ENCODE results near the gene OLIG2. TPM values are rescaled to one million over a fixed set of nuclear protein-coding genes. Genes with fewer than 3 reads are reported as not detected.

OLIG2 gene
- total RNA-seq, 2 experiments from 2014 or later = not detected

DNA sequence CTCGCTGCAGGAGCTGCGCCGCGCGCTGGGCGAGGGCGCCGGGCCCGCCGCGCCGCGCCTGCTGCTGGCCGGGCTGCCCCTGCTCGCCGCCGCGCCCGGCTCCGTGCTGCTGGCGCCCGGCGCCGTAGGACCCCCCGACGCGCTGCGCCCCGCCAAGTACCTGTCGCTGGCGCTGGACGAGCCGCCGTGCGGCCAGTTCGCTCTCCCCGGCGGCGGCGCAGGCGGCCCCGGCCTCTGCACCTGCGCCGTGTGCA lies 44.9 kb downstream of the OLIG2 start:
- ChIA-PET POLR2A (no interaction called here), CTCF (ENCODE audit: unreplicated experiment) (no interaction called here)
- H3K4me3 ChIP-seq (ENCODE audit: low read depth, low read length, poor library complexity, severe bottlenecking) = no peak overlapping the region
- no peak for DNase-seq (ENCODE audit: low spot score)
- no peaks in the 10 kb centered on the region for H3K79me2 ChIP-seq (ENCODE audit: insufficient read depth, low read depth, low read length)
- no TSS peak for BruUV-seq (replicated peaks)
- no peaks in the 10 kb centered on the region for H3K36me3 ChIP-seq (ENCODE audit: insufficient read depth, low read length)
- no peak overlapping the region for H3K27ac ChIP-seq (ENCODE audit: low read depth, low read length, poor library complexity, severe bottlenecking)
- no peaks in the 10 kb centered on the region for H3K9me3 ChIP-seq (ENCODE audit: low read length)
- no peaks in the 10 kb centered on the region for H3K9me2 ChIP-seq (ENCODE audit: insufficient read depth, low read length)
- no peaks in the 10 kb centered on the region for H3K4me1 ChIP-seq (ENCODE audit: insufficient read depth, low read length, poor library complexity, severe bottlenecking)
- intact Hi-C loops (cut with micrococcal nuclease; ENCODE audit: unreplicated experiment) = no loop called here
- H2AFZ ChIP-seq (ENCODE audit: low read length) = no peak overlapping the region
- no peak overlapping the region for H3K4me2 ChIP-seq (ENCODE audit: low read length)
- TF ChIP-seq EZH2phosphoT487 (IDR thresholded peaks at IDR 0.05; ENCODE audit: borderline replicate concordance, low read depth, low read length) = no peak
- TF ChIP-seq, protein P1, sequence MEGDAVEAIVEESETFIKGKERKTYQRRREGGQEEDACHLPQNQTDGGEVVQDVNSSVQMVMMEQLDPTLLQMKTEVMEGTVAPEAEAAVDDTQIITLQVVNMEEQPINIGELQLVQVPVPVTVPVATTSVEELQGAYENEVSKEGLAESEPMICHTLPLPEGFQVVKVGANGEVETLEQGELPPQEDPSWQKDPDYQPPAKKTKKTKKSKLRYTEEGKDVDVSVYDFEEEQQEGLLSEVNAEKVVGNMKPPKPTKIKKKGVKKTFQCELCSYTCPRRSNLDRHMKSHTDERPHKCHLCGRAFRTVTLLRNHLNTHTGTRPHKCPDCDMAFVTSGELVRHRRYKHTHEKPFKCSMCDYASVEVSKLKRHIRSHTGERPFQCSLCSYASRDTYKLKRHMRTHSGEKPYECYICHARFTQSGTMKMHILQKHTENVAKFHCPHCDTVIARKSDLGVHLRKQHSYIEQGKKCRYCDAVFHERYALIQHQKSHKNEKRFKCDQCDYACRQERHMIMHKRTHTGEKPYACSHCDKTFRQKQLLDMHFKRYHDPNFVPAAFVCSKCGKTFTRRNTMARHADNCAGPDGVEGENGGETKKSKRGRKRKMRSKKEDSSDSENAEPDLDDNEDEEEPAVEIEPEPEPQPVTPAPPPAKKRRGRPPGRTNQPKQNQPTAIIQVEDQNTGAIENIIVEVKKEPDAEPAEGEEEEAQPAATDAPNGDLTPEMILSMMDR (conservative IDR thresholded peaks at IDR 0.05; ENCODE audit: low read length) = no peak
- H4K20me1 ChIP-seq (ENCODE audit: insufficient read depth, low read length) = no peaks in the 10 kb centered on the region

DNA sequence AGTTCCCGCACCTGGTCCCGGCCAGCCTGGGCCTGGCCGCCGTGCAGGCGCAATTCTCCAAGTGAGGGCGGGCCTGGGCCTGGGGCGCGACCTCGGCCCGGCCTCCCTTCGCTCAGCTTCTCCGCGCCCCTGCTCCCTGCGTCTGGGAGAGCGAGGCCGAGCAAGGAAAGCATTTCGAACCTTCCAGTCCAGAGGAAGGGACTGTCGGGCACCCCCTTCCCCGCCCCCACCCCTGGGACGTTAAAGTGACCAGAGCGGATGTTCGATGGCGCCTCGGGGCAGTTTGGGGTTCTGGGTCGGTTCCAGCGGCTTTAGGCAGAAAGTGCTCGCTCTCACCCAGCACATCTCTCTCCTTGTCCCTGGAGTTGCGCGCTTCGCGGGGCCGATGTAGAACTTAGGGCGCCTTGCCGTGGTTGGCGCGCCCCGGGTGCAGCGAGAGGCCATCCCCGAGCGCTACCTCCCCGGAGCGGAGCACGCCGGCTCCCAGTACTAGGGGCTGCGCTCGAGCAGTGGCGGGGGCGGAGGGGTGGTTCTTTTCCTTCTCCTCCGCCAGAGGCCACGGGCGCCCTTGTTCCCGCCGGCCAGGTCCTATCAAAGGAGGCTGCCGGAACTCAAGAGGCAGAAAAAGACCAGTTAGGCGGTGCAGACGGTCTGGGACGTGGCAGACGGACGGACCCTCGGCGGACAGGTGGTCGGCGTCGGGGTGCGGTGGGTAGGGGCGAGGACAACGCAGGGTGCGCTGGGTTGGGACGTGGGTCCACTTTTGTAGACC lies 45.4 kb downstream of the OLIG2 start:
- TF ChIP-seq EZH2phosphoT487 (IDR thresholded peaks at IDR 0.05; ENCODE audit: borderline replicate concordance, low read depth, low read length) = no peak
- TF ChIP-seq, protein P1 (conservative IDR thresholded peaks at IDR 0.05; ENCODE audit: low read length) = no peak
- ChIA-PET POLR2A (no interaction called here), CTCF (ENCODE audit: unreplicated experiment) (no interaction called here)
- Histone ChIP-seq H3K27ac (ENCODE audit: low read depth, low read length, poor library complexity, severe bottlenecking) (no peak overlapping the region), H3K9me2 (ENCODE audit: insufficient read depth, low read length) (no peaks in the 10 kb centered on the region), H4K20me1 (ENCODE audit: insufficient read depth, low read length) (no peaks in the 10 kb centered on the region), H3K4me2 (ENCODE audit: low read length) (no peak overlapping the region), H3K9me3 (ENCODE audit: low read length) (no peaks in the 10 kb centered on the region), H3K79me2 (ENCODE audit: insufficient read depth, low read depth, low read length) (no peaks in the 10 kb centered on the region), H2AFZ (ENCODE audit: low read length) (no peak overlapping the region), H3K4me3 (ENCODE audit: low read depth, low read length, poor library complexity, severe bottlenecking) (no peak overlapping the region), H3K36me3 (ENCODE audit: insufficient read depth, low read length) (no peaks in the 10 kb centered on the region), H3K4me1 (ENCODE audit: insufficient read depth, low read length, poor library complexity, severe bottlenecking) (no peaks in the 10 kb centered on the region)
- BruUV-seq (replicated peaks) = no TSS peak
- intact Hi-C loops (cut with micrococcal nuclease; ENCODE audit: unreplicated experiment) = no loop called here
- DNase-seq (ENCODE audit: low spot score) = no peak

DNA sequence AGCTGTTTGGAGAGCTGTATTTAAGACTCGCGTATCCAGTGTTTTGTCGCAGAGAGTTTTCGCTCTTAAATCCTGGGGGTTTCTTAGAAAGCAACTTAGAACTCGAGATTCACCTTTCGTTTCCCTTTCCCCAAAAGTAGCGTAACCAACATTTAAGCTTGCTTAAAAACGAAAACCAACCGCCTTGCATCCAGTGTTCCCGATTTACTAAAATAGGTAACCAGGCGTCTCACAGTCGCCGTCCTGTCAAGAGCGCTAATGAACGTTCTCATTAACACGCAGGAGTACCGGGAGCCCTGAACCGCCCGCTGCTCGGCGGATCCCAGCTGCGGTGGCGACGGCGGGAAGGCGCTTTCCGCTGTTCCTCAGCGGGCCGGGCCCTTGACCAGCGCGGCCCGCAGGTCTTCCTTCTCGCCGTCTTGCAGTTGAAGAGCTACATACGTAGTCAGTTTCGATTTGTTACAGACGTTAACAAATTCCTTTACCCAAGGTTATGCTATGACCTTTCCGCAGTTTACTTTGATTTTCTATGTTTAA lies 46.1 kb downstream of the OLIG2 start:
- no peaks in the 10 kb centered on the region for H3K9me2 ChIP-seq (ENCODE audit: insufficient read depth, low read length)
- H3K79me2 ChIP-seq (ENCODE audit: insufficient read depth, low read depth, low read length) = no peaks in the 10 kb centered on the region
- POLR2A ChIA-PET = no interaction called here
- H4K20me1 ChIP-seq (ENCODE audit: insufficient read depth, low read length) = no peaks in the 10 kb centered on the region
- no peaks in the 10 kb centered on the region for H3K4me1 ChIP-seq (ENCODE audit: insufficient read depth, low read length, poor library complexity, severe bottlenecking)
- H3K9me3 ChIP-seq (ENCODE audit: low read length) = no peaks in the 10 kb centered on the region
- no TSS peak for BruUV-seq (replicated peaks)
- no peak overlapping the region for H3K4me2 ChIP-seq (ENCODE audit: low read length)
- no peak for TF ChIP-seq EZH2phosphoT487 (IDR thresholded peaks at IDR 0.05; ENCODE audit: borderline replicate concordance, low read depth, low read length)
- TF ChIP-seq, protein P1 (conservative IDR thresholded peaks at IDR 0.05; ENCODE audit: low read length) = no peak
- DNase-seq (ENCODE audit: low spot score) = no peak
- H3K4me3 ChIP-seq (ENCODE audit: low read depth, low read length, poor library complexity, severe bottlenecking) = no peak overlapping the region
- intact Hi-C loops (cut with micrococcal nuclease; ENCODE audit: unreplicated experiment) = no loop called here
- H2AFZ ChIP-seq (ENCODE audit: low read length) = no peak overlapping the region
- no peaks in the 10 kb centered on the region for H3K36me3 ChIP-seq (ENCODE audit: insufficient read depth, low read length)
- H3K27ac ChIP-seq (ENCODE audit: low read depth, low read length, poor library complexity, severe bottlenecking) = no peak overlapping the region
- CTCF ChIA-PET (ENCODE audit: unreplicated experiment) = no interaction called here

Measured in OCI-LY7 (cell line).